Raji (cell line): ENCODE measurements around the gene TP63.

Experiments used
- POLR2A ChIP-seq: IDR thresholded peaks from 2 replicates; pipeline ENCODE4 v1.6.1; 2011; ENCODE audit warnings: low read depth, low read length, control low read depth; ENCODE audit not compliant: insufficient read depth

TP63 gene

GRCh38 chr3:189690237-189690636 lies 59.0 kb downstream of the TP63 start:
- no peak for TF ChIP-seq POLR2A

DNA sequence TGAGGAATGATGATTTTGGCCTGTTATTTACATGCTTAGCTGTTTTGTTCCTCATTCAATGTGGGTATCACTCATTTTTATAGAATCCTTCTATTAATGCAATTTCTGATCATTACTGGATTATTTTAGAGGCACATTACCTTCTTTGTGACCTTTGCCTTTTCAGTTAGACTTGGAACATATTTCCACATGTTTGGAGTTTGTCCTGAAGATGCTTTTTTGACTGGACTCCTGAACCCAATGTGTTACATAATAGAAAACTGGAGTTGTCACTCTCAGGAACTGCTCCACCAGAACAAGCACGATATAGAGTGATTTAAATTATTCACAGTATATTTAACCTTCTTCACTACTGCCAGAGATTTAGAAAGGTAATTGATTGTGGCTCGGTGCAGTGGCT lies 59.5 kb downstream of the TP63 start:
- TF ChIP-seq POLR2A: no peak

DNA sequence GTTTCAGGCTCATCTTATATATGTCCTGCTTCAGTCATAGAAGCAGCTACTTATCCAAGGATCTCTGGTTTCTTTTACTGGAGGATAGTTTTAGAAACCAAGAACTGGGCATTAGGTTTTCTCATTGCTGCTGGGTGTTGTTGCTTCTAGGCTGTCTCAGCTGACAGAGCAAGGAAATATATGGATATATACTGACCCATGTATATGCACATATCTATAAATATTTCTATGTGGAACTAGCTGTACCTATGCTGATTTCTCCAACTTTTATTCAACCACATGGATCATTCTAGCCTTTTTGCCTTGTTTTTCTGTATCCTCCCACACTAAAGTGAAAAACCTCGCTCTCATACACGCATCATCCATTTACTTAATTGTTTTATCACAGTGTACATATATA lies 64.2 kb downstream of the TP63 start:
- no peak for TF ChIP-seq POLR2A

DNA sequence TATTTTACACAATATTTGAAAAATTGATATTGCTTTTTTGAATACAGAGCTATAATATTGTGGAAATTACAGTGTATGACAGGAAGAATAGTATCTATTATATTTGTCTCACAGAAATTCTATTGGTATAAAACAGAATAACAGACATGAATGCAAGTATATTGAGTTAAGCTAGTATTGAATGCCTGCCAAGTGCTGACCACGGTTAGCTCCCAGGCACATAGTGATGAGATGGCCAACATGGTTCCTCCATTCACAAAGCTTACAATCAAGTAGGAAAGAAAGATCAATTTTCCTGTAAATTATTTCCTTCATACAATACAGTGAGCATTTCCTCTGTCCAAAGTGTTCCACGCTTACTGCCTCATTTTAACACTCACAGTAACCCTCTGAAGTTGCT lies 67.6 kb downstream of the TP63 start:
- TF ChIP-seq POLR2A: no peak

- no peak for TF ChIP-seq POLR2A
Measured at GRCh38 chr3:189699885-189700284, 68.7 kb downstream of the TP63 start.

DNA sequence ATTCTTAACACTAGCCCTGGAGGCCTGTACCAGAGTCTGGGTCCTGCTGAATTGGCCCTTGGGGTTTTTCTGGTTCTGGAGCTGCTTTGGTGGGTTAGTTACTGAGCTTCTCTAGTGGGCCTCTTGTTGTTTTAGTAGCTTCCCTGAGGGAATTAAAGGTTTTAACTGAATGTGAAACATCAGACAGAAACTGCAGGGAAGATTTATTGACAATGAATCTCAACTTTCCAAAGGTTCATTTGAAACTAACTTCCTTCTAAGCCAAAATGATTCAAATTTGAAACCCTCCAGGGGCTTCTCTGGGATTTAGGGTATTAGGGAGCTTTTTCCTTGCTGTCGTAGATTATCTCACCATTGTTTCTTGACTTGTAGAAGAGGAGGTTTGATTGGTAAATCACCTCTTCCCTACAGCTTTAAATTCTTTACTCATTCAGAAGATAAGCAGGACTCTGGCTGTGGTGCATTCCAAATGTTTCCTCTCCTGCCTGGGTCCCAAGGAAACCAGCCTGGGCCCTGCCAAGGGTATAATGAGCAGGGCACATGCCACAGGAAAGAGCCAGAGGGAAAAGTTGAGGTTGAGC lies 71.0 kb downstream of the TP63 start:
- no peak for TF ChIP-seq POLR2A

DNA sequence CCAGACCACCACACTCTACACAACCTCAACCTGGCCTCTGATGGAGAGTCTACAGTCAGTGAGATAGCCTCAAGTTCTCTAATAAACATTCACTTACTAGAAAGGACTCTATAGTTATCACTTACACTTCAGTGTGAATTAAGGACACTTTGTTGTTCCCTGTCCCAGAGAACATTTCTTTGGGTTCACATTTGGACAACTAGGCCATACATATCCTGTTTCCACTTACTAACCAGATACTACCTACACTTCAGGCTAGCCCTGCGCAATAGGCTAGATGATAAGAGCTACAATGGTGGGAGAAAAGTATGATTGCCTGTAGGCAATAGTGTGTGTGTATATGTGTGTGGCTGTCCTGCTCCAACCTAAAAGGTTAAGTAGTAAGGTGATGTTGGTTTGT lies 72.7 kb downstream of the TP63 start:
- no peak for TF ChIP-seq POLR2A

- TF ChIP-seq POLR2A: no peak
Measured at GRCh38 chr3:189708375-189708774, 77.2 kb downstream of the TP63 start.

DNA sequence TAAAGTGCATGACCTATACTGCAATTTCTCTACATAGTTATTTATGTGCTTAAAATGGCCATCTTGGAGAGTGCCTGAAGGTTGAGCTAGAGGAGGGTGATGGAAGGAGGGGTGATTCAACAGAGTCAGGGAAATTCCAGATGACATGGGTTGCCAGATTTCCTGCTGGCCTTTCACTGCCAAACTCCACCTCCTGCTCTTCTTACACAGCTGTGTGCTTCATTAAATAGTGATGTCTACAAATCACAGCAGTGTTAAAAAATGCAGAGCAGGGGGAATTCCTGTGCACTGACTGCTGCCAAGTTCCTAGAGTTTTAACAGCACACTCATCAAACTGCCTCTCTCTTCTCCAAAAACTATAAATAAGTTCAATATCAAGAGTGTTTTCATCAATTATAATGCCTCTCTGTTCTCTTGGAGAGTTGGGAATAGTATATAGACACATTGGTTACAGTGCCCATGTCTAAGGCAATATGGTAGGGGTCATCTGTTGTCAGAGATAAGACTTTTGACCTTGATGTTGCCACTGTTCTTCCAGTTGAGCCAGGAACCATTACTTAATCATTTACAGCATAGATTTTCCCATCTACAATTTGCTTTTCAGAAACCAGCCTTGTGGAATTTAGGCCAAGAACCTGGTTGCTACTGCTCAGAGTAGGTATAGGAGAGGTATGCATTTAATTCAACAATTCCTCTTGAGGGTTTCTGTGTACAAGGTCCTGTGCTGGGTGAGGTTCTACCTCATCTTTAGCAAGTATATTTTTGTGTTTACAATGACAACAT lies 79.6 kb downstream of the TP63 start:
- TF ChIP-seq POLR2A: no peak

DNA sequence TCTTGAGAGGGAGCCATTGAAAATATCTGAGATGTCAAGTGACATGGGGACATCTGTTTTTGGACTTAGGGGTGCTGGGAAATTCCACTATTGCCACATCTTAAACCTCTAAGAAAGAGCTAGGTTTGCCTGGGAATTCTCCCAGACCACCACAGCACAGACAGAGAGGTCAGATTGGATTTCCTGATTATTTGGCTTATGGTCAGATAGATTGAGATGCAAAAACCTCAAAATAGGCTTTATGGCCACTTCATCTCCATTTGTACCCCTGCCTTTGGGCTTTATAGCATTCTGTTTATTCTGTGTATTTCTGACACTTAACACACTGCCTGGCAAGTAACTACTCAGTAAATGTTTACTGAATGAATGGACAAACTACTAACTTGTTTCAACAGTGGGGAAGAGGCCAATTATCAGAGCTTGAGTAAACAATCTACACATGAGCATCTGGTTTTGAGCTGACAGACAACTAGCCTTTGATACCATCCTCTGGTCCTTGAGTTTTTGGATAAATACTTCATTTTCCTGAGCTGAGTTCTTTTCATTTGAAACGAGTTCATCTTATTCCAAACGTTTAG lies 81.8 kb downstream of the TP63 start:
- no peak for TF ChIP-seq POLR2A

DNA sequence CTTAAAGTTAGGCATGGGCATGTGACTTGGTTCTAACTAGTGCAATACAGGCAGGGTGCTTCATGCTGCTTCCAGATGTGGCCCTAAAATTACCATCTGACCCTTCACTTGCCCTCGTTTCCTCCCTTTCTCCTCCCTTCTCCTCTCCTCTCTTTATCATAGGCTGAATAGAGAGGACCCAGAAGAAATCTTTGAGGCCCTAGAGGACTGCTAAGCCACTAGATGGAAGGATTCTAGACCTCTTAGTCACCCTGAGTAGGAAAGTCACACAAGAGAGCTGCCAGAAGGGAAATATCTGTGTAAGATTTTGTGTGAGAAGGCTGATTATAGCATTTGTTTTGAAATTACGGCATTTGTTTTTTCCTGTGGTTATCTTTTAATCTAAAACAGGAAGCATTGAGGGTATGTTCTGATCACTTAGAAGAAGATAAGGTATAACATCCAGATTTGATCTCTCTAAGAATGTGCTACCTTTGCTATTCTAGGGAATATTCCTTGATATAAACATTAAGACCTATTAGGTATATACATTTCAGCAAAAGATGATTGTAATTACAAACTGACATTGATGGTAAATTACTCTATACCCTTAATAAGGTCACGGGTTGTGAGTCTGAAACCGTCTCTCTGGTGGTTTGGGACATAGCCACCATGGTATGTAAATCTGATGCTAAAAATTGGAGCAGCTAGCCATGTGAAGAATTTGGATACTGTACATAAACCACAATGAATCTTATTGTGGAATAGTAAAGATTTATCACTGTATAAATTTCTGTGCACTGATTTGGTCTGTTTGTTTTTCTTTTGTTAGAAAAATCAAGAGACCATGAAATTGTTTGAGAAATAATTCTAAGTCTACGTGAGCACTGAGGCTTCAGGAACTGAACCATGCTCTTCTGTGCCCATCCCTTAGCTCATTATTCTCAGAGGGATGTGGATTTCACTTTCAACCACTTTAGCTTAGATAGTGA lies 84.1 kb downstream of the TP63 start:
- TF ChIP-seq POLR2A: no peak

- TF ChIP-seq POLR2A: no peak
Measured at GRCh38 chr3:189718215-189718614, 87.0 kb downstream of the TP63 start.

GRCh38 chr3:189720736-189721417 lies 89.7 kb downstream of the TP63 start:
- no peak for TF ChIP-seq POLR2A

GRCh38 chr3:189721873-189722665 lies 90.9 kb downstream of the TP63 start:
- TF ChIP-seq POLR2A: no peak
